GM21529 (cell line): ENCODE results near the gene SAP25.

Experiments used
- ATAC-seq: cut with Tn5 transposase; IDR thresholded peaks from one replicate; pipeline ENCODE4 v1.9.1; 2021; ENCODE audit not compliant: unreplicated experiment

Gene SAP25

GRCh38 chr7:100573691-100574361 is at the start of gene SAP25:
Gene SAP25, minus strand, starts transcription at chr7:100573900. Its CDS starts 158 bp downstream, at chr7:100573742.
- ATAC-seq: no peak

GRCh38 chr7:100621554-100621953 is 47.9 kb upstream of the SAP25 start:
- no peak for ATAC-seq

GRCh38 chr7:100620804-100621203 is 47.1 kb upstream of the SAP25 start:
- no peak for ATAC-seq

DNA sequence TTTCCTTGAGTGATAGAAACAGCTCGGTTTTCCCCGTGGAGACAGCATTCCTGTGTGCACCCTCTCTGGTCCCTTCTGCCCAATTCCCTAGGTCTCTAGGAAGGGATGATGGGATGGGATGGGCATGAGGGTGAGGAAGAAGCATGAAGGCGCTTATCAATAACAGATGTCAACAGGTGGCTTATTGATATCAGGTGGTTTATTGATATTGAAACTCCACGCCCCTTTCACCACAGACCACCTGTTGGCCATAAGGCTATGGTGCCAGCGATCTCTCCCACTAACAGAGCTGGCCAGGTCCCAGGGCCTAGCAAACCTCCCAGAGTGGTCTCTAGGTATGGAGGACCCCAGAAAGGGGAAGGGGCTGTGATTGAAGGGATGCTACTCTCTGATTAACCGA is 46.5 kb upstream of the SAP25 start:
- ATAC-seq: no peak

DNA sequence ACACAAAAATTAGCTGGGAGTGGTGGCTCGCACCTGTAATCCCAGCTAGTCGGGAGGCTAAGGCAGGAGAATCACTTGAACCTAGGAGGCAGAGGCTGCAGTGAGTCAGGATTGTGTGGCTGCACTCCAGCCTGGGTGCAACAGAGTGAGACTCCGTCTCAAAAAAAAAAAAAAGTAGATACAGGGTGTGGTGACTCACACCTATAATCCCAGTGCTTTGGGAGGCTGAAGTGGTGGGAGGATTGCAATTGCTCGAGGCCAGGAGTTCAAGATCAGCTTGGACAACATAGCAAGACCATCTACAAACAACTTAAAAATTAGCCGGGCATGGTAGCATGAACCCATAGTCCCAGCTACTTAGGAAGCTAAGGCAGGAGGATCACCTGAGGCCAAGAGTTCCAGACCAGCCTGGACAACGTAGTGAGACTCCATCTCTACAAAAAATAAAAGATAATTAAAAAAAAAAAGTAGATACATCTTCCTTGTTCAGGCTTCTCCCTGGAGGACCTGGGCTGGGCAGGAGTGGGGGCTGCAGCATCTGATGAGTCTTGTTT is 40.7 kb upstream of the SAP25 start:
- no peak for ATAC-seq

DNA sequence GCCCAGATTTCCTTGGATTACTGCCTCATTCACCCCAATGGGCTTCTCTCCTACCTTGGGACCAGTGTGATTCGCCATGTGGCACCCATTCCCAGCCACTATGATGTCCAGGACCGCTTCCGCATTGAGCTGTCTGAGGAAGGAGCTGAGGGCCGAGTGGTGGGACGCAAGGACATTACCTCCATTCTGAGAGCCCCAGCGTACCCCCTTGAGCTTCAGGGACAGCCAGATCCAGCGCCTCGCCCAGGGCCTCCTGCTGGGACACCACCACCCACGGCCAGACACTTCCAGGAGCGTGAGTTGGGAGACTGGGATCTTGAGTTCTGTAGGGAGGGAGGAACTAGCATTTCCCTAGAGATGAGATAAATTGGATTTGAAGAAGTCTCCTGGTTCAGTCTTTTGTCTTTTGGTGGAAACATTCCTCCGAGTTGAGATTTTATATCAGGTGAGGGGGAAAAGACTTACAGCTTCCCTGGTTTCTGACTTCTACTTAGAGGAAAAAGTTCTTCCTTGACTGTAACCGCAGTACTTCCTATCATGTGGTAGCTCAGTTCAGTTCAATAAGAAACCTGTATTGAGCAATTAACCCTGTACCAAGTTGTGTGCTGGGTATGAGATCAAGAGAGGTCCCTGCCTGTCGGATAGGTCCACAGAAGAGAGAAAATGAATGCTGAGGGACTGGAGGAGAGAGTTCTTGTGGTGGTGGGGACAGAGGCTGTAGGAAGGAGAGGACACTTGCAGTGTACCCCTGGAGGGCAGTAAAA is 39.9 kb upstream of the SAP25 start:
- no peak for ATAC-seq

GRCh38 chr7:100612730-100613390 is 39.2 kb upstream of the SAP25 start:
- no peak for ATAC-seq

GRCh38 chr7:100611983-100612729 is 38.5 kb upstream of the SAP25 start, which contains the start of gene MOSPD3:
Gene MOSPD3, plus strand, starts transcription at chr7:100612540. Its CDS starts 252 bp downstream, at chr7:100612792.
- ATAC-seq: peak; percentile 89

DNA sequence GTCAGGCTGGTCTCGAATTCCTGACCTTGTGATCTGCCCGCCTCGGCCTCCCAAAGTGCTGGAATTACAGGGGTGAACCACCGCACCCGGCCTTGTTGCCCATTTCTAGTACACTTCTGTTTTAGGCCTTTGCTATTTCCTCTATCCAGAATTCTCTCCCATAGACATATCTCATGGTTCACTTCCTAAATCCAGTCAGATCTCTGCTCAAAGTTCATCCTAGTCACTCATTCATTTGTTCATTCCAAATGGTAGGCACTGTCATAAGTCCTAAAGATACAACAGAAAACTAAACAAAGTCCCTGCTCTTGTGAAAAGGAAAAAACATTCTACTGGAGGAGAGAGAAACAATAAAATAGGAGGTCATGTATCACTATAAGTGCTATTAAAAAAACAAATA is 36.3 kb upstream of the SAP25 start:
- no peak for ATAC-seq

DNA sequence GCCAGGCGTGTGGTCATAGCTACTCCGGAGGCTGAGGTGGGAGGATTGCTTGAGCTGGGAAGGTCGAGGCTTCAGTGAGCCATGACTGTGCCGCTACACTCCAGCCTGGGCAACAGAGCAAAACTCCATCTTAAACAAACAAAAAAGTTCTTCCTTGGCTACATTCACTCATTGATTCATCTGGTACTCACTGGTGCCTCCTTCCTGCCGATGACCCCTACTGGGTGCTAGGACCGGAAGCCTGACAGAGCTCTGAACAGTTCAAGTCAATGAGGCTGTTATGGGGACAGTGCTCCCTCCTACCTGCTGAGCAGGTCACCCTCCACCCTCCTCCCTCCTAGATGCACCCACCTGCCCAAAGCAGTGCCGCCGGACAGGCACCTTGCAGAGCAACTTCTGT is 33.4 kb upstream of the SAP25 start:
- no peak for ATAC-seq

GRCh38 chr7:100606313-100606712 is 32.6 kb upstream of the SAP25 start:
- ATAC-seq: no peak

DNA sequence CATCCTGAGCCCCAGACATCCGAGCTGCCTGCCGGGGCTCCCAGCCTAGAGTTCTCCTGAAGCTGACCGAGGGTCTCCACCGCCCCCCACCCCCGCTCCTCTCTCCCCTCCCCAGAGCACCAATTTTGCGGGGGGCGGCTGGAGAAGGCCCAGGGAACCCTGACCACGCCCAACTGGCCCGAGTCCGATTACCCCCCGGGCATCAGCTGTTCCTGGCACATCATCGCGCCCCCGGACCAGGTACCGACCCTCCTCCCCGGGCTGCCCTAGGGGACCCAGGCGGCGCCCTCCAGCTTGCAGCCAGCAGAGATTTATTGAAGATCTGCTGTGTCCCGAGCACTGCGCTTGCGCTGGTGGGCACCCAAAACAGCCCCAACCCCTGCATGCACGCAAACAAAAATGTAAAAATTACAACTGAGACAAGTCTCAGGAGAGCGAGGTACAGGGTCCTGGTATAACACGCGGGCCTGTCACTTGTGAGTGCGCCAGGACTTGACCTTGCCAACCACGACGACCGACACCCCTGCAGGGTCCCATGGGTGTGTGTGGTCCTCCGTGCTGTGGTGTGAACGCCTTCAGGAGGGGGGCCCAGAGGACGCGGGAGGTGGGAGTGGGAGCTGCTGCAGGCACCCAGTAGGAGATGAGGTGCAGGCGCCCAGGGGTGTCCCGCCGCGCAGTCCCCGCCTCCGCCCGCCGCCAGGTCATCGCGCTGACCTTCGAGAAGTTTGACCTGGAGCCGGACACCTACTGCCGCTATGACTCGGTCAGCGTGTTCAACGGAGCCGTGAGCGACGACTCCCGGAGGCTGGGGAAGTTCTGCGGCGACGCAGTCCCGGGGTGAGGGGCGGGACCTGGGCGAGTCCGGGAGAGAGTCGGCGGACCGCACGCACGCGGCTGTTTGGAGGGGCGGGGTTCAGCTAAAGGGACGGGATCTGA is 31.5 kb upstream of the SAP25 start:
- no peak for ATAC-seq

DNA sequence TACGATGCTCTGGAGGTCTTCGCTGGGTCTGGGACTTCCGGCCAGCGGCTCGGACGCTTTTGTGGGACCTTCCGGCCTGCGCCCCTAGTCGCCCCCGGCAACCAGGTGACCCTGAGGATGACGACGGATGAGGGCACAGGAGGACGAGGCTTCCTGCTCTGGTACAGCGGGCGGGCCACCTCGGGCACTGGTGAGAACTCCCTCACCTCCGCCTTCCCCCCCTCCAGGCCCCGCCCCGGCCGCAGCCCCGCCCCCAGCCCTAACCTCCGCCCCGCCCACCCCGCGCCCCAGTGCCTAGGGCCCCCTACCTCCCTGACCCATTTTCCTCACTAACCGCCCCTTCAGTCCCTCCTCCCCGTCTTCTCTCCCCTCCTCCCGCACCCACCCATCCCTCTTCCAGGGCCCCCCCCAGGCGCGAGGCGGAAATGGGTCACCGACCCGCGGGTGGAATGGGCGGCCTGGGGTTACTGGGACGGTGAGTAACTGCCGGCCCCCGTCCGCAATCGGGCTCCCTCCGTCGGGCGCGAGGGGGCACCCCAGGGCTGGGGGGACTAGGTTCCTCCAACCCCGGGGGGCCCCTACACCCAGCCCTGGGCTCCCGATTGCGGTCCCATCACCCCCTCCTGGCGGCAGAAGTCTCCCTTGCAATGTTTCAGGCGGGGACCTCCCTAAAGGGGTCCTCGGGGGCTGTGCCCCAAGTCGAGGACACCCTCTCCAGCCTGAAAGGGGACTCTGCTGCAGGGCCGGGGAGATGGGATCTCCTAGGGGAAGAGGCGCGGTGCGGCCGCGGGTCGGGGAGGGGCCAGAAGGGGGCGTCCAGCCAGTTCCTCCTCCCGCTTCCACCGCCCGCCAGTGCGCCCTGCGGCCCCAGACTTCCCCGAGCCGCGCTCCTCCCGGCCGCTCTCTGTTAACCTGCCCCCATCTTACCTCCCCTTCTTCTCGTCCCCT is 30.6 kb upstream of the SAP25 start:
- ATAC-seq: peak; percentile 63

- no peak for ATAC-seq
Measured at GRCh38 chr7:100603726-100604027, 30.0 kb upstream of the SAP25 start.

DNA sequence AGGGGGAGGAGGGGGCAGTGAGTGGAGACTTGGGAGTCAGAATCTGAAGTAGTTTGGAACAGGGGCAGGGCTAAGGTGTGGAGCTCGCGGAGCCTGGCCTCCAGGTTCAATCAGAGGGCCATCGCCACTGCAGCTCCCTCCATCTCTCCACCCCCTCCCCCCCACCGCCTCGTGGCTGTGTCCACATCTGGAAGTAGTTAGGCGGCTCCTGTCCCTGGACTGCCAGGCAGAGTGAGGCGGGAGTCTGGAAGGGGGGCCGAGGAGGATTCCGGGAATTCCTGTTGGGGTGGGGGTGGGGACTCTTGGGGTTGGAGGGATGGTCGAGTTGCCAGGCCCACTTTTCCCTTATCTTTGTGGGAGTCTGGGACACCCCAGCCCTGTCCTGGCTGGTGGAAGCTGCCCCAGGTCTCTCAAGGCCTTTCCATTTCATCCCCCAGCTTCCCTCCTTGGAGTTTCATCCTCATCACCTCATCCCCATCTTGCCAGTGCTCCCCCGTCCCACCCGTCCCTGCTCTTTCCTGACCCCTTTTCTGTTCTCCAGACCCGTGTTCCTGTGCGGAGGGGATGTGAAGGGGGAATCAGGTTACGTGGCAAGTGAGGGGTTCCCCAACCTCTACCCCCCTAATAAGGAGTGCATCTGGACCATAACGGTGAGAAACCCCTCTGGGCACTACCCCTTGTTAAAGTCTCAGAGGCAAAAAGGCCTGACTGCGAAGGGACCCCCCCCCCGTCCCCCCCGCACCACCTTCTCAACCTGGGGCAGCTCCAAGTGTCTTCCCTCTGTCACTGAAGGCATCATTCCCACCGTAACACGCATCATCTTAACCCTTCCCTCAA is 29.4 kb upstream of the SAP25 start:
- no peak for ATAC-seq

GRCh38 chr7:100600730-100601038 is 27.0 kb upstream of the SAP25 start:
- no peak for ATAC-seq

DNA sequence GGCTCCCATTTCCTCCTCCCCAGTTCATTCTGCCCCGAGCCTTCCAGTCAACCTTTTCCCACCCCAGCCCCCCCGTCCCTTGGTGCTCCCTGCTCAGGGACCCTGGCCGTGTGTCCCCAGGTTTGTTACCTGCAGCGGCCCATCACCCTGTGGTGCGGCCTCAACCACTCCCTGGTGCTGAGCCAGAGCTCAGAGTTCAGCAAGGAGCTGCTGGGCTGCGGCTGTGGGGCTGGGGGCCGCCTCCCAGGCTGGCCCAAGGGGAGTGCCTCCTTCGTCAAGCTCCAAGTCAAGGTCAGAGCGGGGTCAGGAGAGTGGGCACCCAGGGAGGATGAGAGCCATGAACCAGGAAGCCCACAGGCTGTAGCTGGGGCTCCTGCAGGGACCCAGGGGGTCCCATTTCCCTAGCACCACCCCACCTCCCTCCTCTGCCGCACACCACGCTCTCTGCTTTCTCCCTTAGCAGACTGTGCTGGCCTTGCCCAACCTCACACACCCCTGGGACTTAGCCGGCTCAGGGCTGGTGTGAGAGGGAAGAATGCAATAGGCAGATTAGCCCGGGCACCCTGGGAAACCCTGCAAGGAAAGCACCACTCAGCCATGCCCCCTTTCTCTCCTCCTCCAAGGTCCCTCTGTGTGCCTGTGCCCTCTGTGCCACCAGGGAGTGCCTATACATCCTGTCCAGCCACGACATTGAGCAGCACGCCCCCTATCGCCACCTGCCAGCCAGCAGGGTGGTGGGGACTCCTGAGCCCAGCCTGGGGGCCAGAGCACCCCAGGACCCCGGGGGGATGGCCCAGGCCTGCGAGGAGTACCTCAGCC is 26.4 kb upstream of the SAP25 start:
- ATAC-seq: no peak
